Measurements from ENCODE around the gene BCAR1. TPM values are rescaled to one million over a fixed set of nuclear protein-coding genes. Genes with fewer than 3 reads are reported as not detected.

BCAR1 gene
- 120 TPM for total RNA-seq (2021; ENCODE audit: unreplicated experiment)
- 112 TPM for polyA plus RNA-seq (2012; ENCODE audit: insufficient read length)
- percentile 78 among the genes with signal in this experiment for Bru-seq, nascent RNA
- BruChase-seq, experiment 1, labeled RNA remaining after a 2-hour chase: percentile 85 among the genes with signal in this experiment
- BruChase-seq, experiment 2, labeled RNA remaining after a 6-hour chase: percentile 85 among the genes with signal in this experiment
- long read RNA-seq, transcript BCAR1-207 (7 exons, 3,192 nt): minor isoform, 41 of 327 reads
- long read RNA-seq, transcript BCAR1-202 (7 exons, 2,667 nt): minor isoform, 7 of 327 reads
- long read RNA-seq, transcript BCAR1-201 (7 exons, 3,221 nt): major isoform, 88 of 327 reads
- long read RNA-seq, transcript BCAR1-212 (3 exons, 2,692 nt): minor isoform, 61 of 327 reads
- long read RNA-seq, partial matches to known transcripts: 96 of 327 reads
- long read RNA-seq, other reads (novel, unspliced or antisense): 31 of 327 reads

- TF ChIP-seq SIN3A (IDR thresholded peaks at IDR 0.05; ENCODE audit: borderline replicate concordance, insufficient read depth, low read depth, low read length): no peak; the same call in 1 of the 2 replicates
- no peak for TF ChIP-seq REST (IDR thresholded peaks at IDR 0.05; ENCODE audit: insufficient read depth in 1 of 2, low read depth in 2 of 2, low read length in 1 of 2)
- TF ChIP-seq POLR2AphosphoS5 (IDR thresholded peaks at IDR 0.05; ENCODE audit: low read depth, low read length): no peak
- TF ChIP-seq CTCF (IDR thresholded peaks at IDR 0.05): no peak; the same call in 1 of the 2 replicates
- no peak for TF ChIP-seq TCF7L2 (IDR thresholded peaks at IDR 0.05; ENCODE audit: low read depth, low read length)
- Histone ChIP-seq H3K36me3 (ENCODE audit: control insufficient read depth, insufficient read depth, low read length) (no peaks in the 10 kb centered on the region), H3K4me1 (ENCODE audit: control insufficient read depth, insufficient read depth, low read length) (peaks cover 70% of the 10 kb centered on the region), H3K4me3 (ENCODE audit: low read depth in 2 of 2, low read length in 2 of 2) (peak within 1 kb of the TSS; percentile 70 to 78), H3K9me3 (ENCODE audit: control insufficient read depth, insufficient read depth, low read depth, low read length) (no peaks in the 10 kb centered on the region), H3K27me3 (ENCODE audit: control insufficient read depth, insufficient read depth, low read length) (no peaks in the 10 kb centered on the region), H3K27ac (ENCODE audit: low read length) (peak within 1 kb of the TSS; percentile 95)
- intact Hi-C loops (cut with micrococcal nuclease; ENCODE audit: unreplicated experiment): no loop called here
- ATAC-seq (peak; percentile 77), DNase-seq (ENCODE audit: low read depth, low spot score) (no peak)
- ChIA-PET CTCF (no interaction called here), POLR2A (interaction anchor here (0.5 kb wide), 1 partner anchor 1964 kb away, joined by 5 read pairs; no protein-coding TSS in a partner anchor)
- in situ Hi-C loops (cut with HindIII; ENCODE audit: low pct_unique_long_range_greater_than_20kb, low sequenced_read_pairs): no loop called here
- BruUV-seq (replicated peaks): no TSS peak
Measured at GRCh38 chr16:75251280-75252048, at the start of gene BCAR1. Gene BCAR1 (minus strand): TSS chr16:75251624. CDS start chr16:75251482, 142 bp downstream.

- Histone ChIP-seq H3K27ac (ENCODE audit: low read length) (no peak overlapping the region), H3K4me1 (ENCODE audit: control insufficient read depth, insufficient read depth, low read length) (no peaks in the 10 kb centered on the region), H3K27me3 (ENCODE audit: control insufficient read depth, insufficient read depth, low read length) (no peaks in the 10 kb centered on the region), H3K36me3 (ENCODE audit: control insufficient read depth, insufficient read depth, low read length) (no peaks in the 10 kb centered on the region), H3K9me3 (ENCODE audit: control insufficient read depth, insufficient read depth, low read depth, low read length) (no peaks in the 10 kb centered on the region), H3K4me3 (ENCODE audit: low read depth in 2 of 2, low read length in 2 of 2) (no peak overlapping the region)
- BruUV-seq (replicated peaks): no TSS peak
- intact Hi-C loops (cut with micrococcal nuclease; ENCODE audit: unreplicated experiment): no loop called here
- ATAC-seq: no peak
- TF ChIP-seq TCF7L2 (IDR thresholded peaks at IDR 0.05; ENCODE audit: low read depth, low read length): no peak
- TF ChIP-seq CTCF (IDR thresholded peaks at IDR 0.05): no peak
- no peak for TF ChIP-seq SIN3A (IDR thresholded peaks at IDR 0.05; ENCODE audit: borderline replicate concordance, insufficient read depth, low read depth, low read length)
- no peak for TF ChIP-seq POLR2AphosphoS5 (IDR thresholded peaks at IDR 0.05; ENCODE audit: low read depth, low read length)
- TF ChIP-seq REST (IDR thresholded peaks at IDR 0.05; ENCODE audit: insufficient read depth in 1 of 2, low read depth in 2 of 2, low read length in 1 of 2): no peak
- CTCF ChIA-PET: no interaction called here
- no peak for DNase-seq (ENCODE audit: low read depth, low spot score)
- in situ Hi-C loops (cut with HindIII; ENCODE audit: low pct_unique_long_range_greater_than_20kb, low sequenced_read_pairs): no loop called here
- POLR2A ChIA-PET: no interaction called here
Measured at GRCh38 chr16:75298267-75298666, 46.8 kb upstream of the BCAR1 start.

All from Panc1 (cell line).